Astrocyte of the spinal cord (primary cell): ENCODE data around the gene DCPS.

Source experiments
- DNase-seq: peaks from one replicate; pipeline ENCODE4 v3.0.0; 2011; ENCODE audit warnings: low read depth, low spot score
- H3K4me3 ChIP-seq: 2 replicates; pipeline ENCODE4 v1.5.1; 2011; ENCODE audit warnings: low read depth, mild to moderate bottlenecking, low read length, moderate library complexity
- CTCF ChIP-seq: IDR thresholded peaks from 2 replicates; pipeline ENCODE4 v1.5.1; 2012; ENCODE audit warnings: low read depth, mild to moderate bottlenecking, low read length, inconsistent platforms
- in situ Hi-C: cut with HindIII; loops from 2 replicates; pipeline ENCODE4 v1.10.0; 2017; ENCODE audit warnings: low sequenced_read_pairs

Gene DCPS

GRCh38 chr11:126357055-126357962 lies 53.4 kb downstream of the DCPS start:
- in situ Hi-C loops, result no loop called here
- H3K4me3 ChIP-seq, result peak overlapping the region; percentile 80
- no peak for TF ChIP-seq CTCF
- DNase-seq, result no peak

- no peak overlapping the region for H3K4me3 ChIP-seq
- TF ChIP-seq CTCF, result peak; percentile 2
- in situ Hi-C loops, result no loop called here
- no peak for DNase-seq
Observed at GRCh38 chr11:126357969-126358762, 54.3 kb downstream of the DCPS start.

- DNase-seq, result no peak
- in situ Hi-C loops, result no loop called here
- H3K4me3 ChIP-seq, result no peak overlapping the region
- TF ChIP-seq CTCF, result no peak
Observed at GRCh38 chr11:126358763-126359160, 54.9 kb downstream of the DCPS start.

GRCh38 chr11:126359431-126360048 lies 55.7 kb downstream of the DCPS start:
- no peak overlapping the region for H3K4me3 ChIP-seq
- DNase-seq, result peak; percentile 33
- peak; percentile 15 for TF ChIP-seq CTCF
- in situ Hi-C loops, result no loop called here

- TF ChIP-seq CTCF, result no peak
- DNase-seq, result no peak
- H3K4me3 ChIP-seq, result no peak overlapping the region
- in situ Hi-C loops, result no loop called here
Observed at GRCh38 chr11:126360049-126360446, 56.2 kb downstream of the DCPS start.

GRCh38 chr11:126361400-126361799 lies 57.5 kb downstream of the DCPS start:
- in situ Hi-C loops, result no loop called here
- no peak for DNase-seq
- no peak for TF ChIP-seq CTCF
- no peak overlapping the region for H3K4me3 ChIP-seq
